Progenitor cell of endocrine pancreas (in vitro differentiated cells): ENCODE measurements around the gene RNF125. TPM values are rescaled to one million over a fixed set of nuclear protein-coding genes. Genes with fewer than 3 reads are reported as not detected.

Source experiments
- DNase-seq: peaks from one replicate; pipeline ENCODE4 v3.0.0; 2021; ENCODE audit warnings: low spot score; ENCODE audit not compliant: unreplicated experiment
- H3K27ac Mint-ChIP-seq: 2 replicates; pipeline ENCODE4 v1.8.0; 2021; ENCODE audit warnings: mild to moderate bottlenecking, moderate library complexity, mixed read lengths
- H3K27me3 Mint-ChIP-seq: 2 replicates; pipeline ENCODE4 v1.8.0; 2021; ENCODE audit warnings: mixed read lengths
- H3K36me3 Mint-ChIP-seq: 2 replicates; pipeline ENCODE4 v1.8.0; 2022; ENCODE audit warnings: mixed read lengths; ENCODE audit not compliant: insufficient read depth
- H3K4me1 Mint-ChIP-seq: 2 replicates; pipeline ENCODE4 v1.8.0; 2021; ENCODE audit warnings: low read depth, mixed read lengths
- H3K4me3 Mint-ChIP-seq: 2 replicates; pipeline ENCODE4 v1.8.0; 2021; ENCODE audit warnings: low read depth, mild to moderate bottlenecking, moderate library complexity, mixed read lengths
- H3K9me3 Mint-ChIP-seq: 2 replicates; pipeline ENCODE4 v1.8.0; 2021; ENCODE audit warnings: low read depth, mixed read lengths
- total RNA-seq: library from RNA; stranded (reverse); gene quantifications from 2 replicates; pipeline ENCODE4 v1.2.1, GENCODE V29; 2021
- TF ChIP-seq, protein P1 (sequence below): fragments of 200-600 bp; sonication (generic); IDR thresholded peaks from one replicate; pipeline ENCODE4 v1.5.0; 2021; ENCODE audit warnings: antibody characterized with exemption, mild to moderate bottlenecking; ENCODE audit not compliant: unreplicated experiment

RNF125 gene
- total RNA-seq, 1 donor from 2014 or later: 2.6 TPM

GRCh38 chr18:31978616-31979015, 40.0 kb upstream of the RNF125 start:
- Mint-ChIP-seq H3K4me1 (peaks cover 2% of the 10 kb centered on the region), H3K4me3 (no peak overlapping the region), H3K27me3 (no peaks in the 10 kb centered on the region), H3K9me3 (peaks cover 37% of the 10 kb centered on the region), H3K36me3 (peaks cover 6% of the 10 kb centered on the region), H3K27ac (no peak overlapping the region)
- TF ChIP-seq, protein P1, sequence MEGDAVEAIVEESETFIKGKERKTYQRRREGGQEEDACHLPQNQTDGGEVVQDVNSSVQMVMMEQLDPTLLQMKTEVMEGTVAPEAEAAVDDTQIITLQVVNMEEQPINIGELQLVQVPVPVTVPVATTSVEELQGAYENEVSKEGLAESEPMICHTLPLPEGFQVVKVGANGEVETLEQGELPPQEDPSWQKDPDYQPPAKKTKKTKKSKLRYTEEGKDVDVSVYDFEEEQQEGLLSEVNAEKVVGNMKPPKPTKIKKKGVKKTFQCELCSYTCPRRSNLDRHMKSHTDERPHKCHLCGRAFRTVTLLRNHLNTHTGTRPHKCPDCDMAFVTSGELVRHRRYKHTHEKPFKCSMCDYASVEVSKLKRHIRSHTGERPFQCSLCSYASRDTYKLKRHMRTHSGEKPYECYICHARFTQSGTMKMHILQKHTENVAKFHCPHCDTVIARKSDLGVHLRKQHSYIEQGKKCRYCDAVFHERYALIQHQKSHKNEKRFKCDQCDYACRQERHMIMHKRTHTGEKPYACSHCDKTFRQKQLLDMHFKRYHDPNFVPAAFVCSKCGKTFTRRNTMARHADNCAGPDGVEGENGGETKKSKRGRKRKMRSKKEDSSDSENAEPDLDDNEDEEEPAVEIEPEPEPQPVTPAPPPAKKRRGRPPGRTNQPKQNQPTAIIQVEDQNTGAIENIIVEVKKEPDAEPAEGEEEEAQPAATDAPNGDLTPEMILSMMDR: no peak
- DNase-seq: no peak

DNA sequence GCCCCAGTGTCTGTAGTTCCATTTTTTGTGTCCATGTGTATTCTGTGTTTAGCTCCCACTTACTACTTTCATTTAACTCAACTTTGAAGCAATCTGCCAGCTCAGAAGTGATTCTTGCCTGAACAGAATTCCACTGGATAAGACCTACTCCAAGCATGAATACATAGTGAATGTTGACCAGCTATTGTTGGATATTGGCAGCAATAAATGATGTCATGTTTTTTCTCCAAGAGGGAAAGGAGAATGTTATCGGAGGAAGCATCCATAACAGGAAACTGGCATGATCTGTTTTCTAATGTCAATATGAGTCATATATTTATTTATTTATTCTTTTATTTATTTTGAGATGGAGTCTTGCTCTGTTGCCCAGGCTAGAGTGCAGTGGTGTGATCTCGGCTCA, 38.9 kb upstream of the RNF125 start:
- peaks cover 29% of the 10 kb centered on the region for H3K9me3 Mint-ChIP-seq
- H3K27me3 Mint-ChIP-seq: no peaks in the 10 kb centered on the region
- TF ChIP-seq, protein P1: no peak
- no peak overlapping the region for H3K4me3 Mint-ChIP-seq
- H3K27ac Mint-ChIP-seq: no peak overlapping the region
- H3K4me1 Mint-ChIP-seq: peaks cover 2% of the 10 kb centered on the region
- DNase-seq: no peak
- peaks cover 3% of the 10 kb centered on the region for H3K36me3 Mint-ChIP-seq

GRCh38 chr18:31980863-31981262, 37.8 kb upstream of the RNF125 start:
- no peak overlapping the region for H3K4me3 Mint-ChIP-seq
- H3K27me3 Mint-ChIP-seq: no peaks in the 10 kb centered on the region
- H3K4me1 Mint-ChIP-seq: peaks cover 2% of the 10 kb centered on the region
- DNase-seq: no peak
- peaks cover 3% of the 10 kb centered on the region for H3K36me3 Mint-ChIP-seq
- H3K9me3 Mint-ChIP-seq: peaks cover 25% of the 10 kb centered on the region
- TF ChIP-seq, protein P1: no peak
- H3K27ac Mint-ChIP-seq: no peak overlapping the region

- peaks cover 14% of the 10 kb centered on the region for H3K9me3 Mint-ChIP-seq
- TF ChIP-seq, protein P1: no peak
- no peaks in the 10 kb centered on the region for H3K27me3 Mint-ChIP-seq
- no peak for DNase-seq
- H3K4me3 Mint-ChIP-seq: no peak overlapping the region
- peaks cover 3% of the 10 kb centered on the region for H3K36me3 Mint-ChIP-seq
- H3K4me1 Mint-ChIP-seq: peaks cover 5% of the 10 kb centered on the region
- H3K27ac Mint-ChIP-seq: no peak overlapping the region
Measured at GRCh38 chr18:31983020-31983419, 35.6 kb upstream of the RNF125 start.

DNA sequence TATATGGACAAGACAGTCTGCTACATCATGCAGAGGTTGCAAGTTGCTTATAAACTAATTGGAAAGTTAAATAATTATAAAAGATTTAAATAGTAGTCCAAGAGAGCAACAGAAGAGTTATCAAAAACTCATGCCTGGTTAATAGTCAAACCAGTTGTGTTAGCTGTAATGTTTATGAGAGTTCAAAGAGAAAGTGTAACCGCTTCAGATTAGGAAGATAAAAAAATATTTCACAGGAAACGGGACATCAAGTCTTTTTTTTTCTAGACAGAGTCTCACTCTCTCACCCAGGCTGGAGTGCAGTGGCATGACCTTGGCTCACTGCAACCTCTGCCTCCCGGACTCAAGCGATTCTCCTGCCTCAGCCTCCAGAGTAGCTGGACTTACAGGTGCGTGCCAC, 34.6 kb upstream of the RNF125 start:
- no peaks in the 10 kb centered on the region for H3K27me3 Mint-ChIP-seq
- DNase-seq: no peak
- H3K27ac Mint-ChIP-seq: no peak overlapping the region
- peaks cover under 1% of the 10 kb centered on the region for H3K36me3 Mint-ChIP-seq
- H3K4me3 Mint-ChIP-seq: no peak overlapping the region
- TF ChIP-seq, protein P1: no peak
- peaks cover 7% of the 10 kb centered on the region for H3K9me3 Mint-ChIP-seq
- peaks cover 5% of the 10 kb centered on the region for H3K4me1 Mint-ChIP-seq
